Heart right ventricle (tissue), 16 donors: Measurements from ENCODE around the gene DHRSX. TPM values are rescaled to one million over a fixed set of nuclear protein-coding genes. Genes with fewer than 3 reads are reported as not detected.
"Not testable (repeated sequence)": the region's sequence is repeated elsewhere in the genome, so short reads cannot be mapped to it uniquely, and the experiment has no call there.

ENCODE experiments used
- ATAC-seq, 8 donors: fragments of 200-7000 bp; cut with Tn5 transposase; one replicate each; pipeline ENCODE4 v1.9.1; 2020; ENCODE audit warnings: mild to moderate bottlenecking in 8 of 8, moderate library complexity in 8 of 8, moderate number of reproducible peaks in 1 of 8
- DNase-seq, 2 donors: peaks; one replicate each; pipeline ENCODE4 v3.0.0-alpha.2; 2020
- H3K27ac ChIP-seq, 10 donors: fragments of 200-600 bp; sonication (generic) in 2 of 10; one replicate each; pipeline versions ENCODE4 v1.5.0 to v1.8.0; 2020 to 2022; ENCODE audit warnings: mild to moderate bottlenecking in 3 of 10
- H3K27me3 ChIP-seq, 7 donors: fragments of 200-600 bp; one replicate each; pipeline ENCODE4 v1.8.0; 2021 to 2022; ENCODE audit warnings: mild to moderate bottlenecking in 2 of 7
- H3K36me3 ChIP-seq, 9 donors: fragments of 200-600 bp; sonication (generic) in 1 of 9; one replicate each; pipeline versions ENCODE4 v1.5.0 to v1.8.0; 2020 to 2022; ENCODE audit warnings: mild to moderate bottlenecking in 2 of 9
- H3K4me1 ChIP-seq, 9 donors: fragments of 200-600 bp; sonication (generic) in 1 of 9; one replicate each; pipeline versions ENCODE4 v1.5.0 to v1.8.0; 2020 to 2022; ENCODE audit warnings: mild to moderate bottlenecking in 4 of 9
- H3K4me3 ChIP-seq, 10 donors: fragments of 200-600 bp; sonication (generic) in 2 of 10; one replicate each; pipeline versions ENCODE4 v1.5.0 to v1.8.0; 2020 to 2022; ENCODE audit warnings: mild to moderate bottlenecking in 7 of 10, moderate library complexity in 2 of 10
- H3K9me3 ChIP-seq, 11 donors: fragments of 200-600 bp in 10 of 11; sonication (generic) in 2 of 11; one replicate each; pipeline versions ENCODE4 v1.5.0 to v1.8.0; 2013 to 2022; ENCODE audit warnings: mild to moderate bottlenecking in 2 of 11, control low read depth in 1 of 11, moderate library complexity in 1 of 11
- WGBS, 2 donors: extraction: QIAGEN DNeasy Blood & Tissue Kit; methylation state at CpG; one replicate each; pipeline ENCODE4 v1.1.7; 2013; ENCODE audit warnings: inconsistent platforms in 1 of 2; 5-methylcytosine and 5-hydroxymethylcytosine counted together
- intact Hi-C, 10 donors: fragments of 100-400 bp; cut with DNase I; formaldehyde crosslinking; loops; one replicate each; pipeline versions ENCODE4 v1.11.1 to v1.14.2; 2022
- polyA plus RNA-seq, 2 donors: library from polyadenylated mRNA; stranded (reverse); fragments of 200-250 nt; gene quantifications; one replicate each; pipeline ENCODE4 v1.2.3, GENCODE V29; 2013
- total RNA-seq, 10 donors: library from RNA; stranded (reverse); fragmentation: NEBNext Ultra II Directional in 3 of 10; extraction: Animal tissue kit (Norgen Biotek cat#: 25700) in 3 of 10; gene quantifications; one replicate each; pipeline versions ENCODE4 v1.2.1 to v1.2.4, GENCODE V29; 2021 to 2023
- TF ChIP-seq, protein P1 (sequence below), 9 donors: fragments of 200-600 bp; sonication (generic) in 2 of 9; IDR thresholded peaks; one replicate each; pipeline versions ENCODE4 v1.5.0 to v1.8.0; 2021 to 2022; ENCODE audit warnings: antibody characterized with exemption in 9 of 9, mild to moderate bottlenecking in 5 of 9, moderate library complexity in 1 of 9
- donor health status: Arrhythmogenic right ventricular cardiomyopathy.
- donor health status: ischemic (EF 13 %, LVEDD 7.1; RV severe dilation, severe dysfunction).
- donor health status: healthy with polysubstance abuse.
- donor health status: DM: no; HTN: yes; CAD: no.
- donor health status: DM: no; HTN: no; CAD: no.
- donor health status: ischemic (EF 25% LVEDD 6.9; RV normal size, moderate dysfunction).
- donor health status: ischemic (EF 25% LVEDD 5.7; RV mildly dilated, moderate dysfunction).
- donor health status: healthy.
- donor health status: DM: yes; HTN: yes; CAD: no.
- donor health status: Ischemic cardiomyopathy.
- donor health status: ischemic (EF 35%, LVEDD 5.7; RV mildly dilated, moderate dysfunction).
- donor health status: nonischemic (EF 11% LVEDD 7.7; RV severe dilation, severe dysfunction).
- donor health status: DM: yes; HTN: yes; CAD: no.
- donor health status: PGD.
- donor health status: ischemic (EF 29% LVEDD 5.4; RV normal size, mild dysfunction).
- donor health status: nonischemic (EF 23%, LVEDD 6.1; RV moderate dilation, normal function).

Gene DHRSX
- total and polyA plus RNA-seq, 12 donors = 13.8 to 35.9 (median 26.2) TPM

GRCh38 chrX:2395261-2395992, 105.3 kb downstream of the DHRSX start:
- no peak for DNase-seq
- TF ChIP-seq, protein P1, sequence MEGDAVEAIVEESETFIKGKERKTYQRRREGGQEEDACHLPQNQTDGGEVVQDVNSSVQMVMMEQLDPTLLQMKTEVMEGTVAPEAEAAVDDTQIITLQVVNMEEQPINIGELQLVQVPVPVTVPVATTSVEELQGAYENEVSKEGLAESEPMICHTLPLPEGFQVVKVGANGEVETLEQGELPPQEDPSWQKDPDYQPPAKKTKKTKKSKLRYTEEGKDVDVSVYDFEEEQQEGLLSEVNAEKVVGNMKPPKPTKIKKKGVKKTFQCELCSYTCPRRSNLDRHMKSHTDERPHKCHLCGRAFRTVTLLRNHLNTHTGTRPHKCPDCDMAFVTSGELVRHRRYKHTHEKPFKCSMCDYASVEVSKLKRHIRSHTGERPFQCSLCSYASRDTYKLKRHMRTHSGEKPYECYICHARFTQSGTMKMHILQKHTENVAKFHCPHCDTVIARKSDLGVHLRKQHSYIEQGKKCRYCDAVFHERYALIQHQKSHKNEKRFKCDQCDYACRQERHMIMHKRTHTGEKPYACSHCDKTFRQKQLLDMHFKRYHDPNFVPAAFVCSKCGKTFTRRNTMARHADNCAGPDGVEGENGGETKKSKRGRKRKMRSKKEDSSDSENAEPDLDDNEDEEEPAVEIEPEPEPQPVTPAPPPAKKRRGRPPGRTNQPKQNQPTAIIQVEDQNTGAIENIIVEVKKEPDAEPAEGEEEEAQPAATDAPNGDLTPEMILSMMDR (IDR thresholded peaks at IDR 0.05) = no peak
- Histone ChIP-seq H3K27ac (no peak overlapping the region), H3K36me3 (peaks cover 0 to 19% (median 7%) of the 10 kb centered on the region in 9 donors), H3K4me1 (peaks cover 0 to 12% (median 0%) of the 10 kb centered on the region in 9 donors), H3K9me3 (peaks cover 0 to 12% (median 6%) of the 10 kb centered on the region in 11 donors), H3K4me3 (no peak overlapping the region), H3K27me3 (no peaks in the 10 kb centered on the region)
- intact Hi-C loops = no loop called here
- ATAC-seq = no peak
- WGBS, 2 donors = 79 to 85% methylated on average over 19 of the region's 19 CpGs

GRCh38 chrX:2391869-2392606, 108.7 kb downstream of the DHRSX start:
- DNase-seq (no peak), ATAC-seq (no peak)
- no peaks in the 10 kb centered on the region for H3K27me3 ChIP-seq
- no peak overlapping the region for H3K27ac ChIP-seq
- H3K9me3 ChIP-seq = peaks cover 0 to 12% (median 6%) of the 10 kb centered on the region in 11 donors
- 86 to 88% methylated on average over 15 of the region's 15 CpGs for WGBS, 2 donors
- peaks cover 0 to 18% (median 3%) of the 10 kb centered on the region in 9 donors for H3K4me1 ChIP-seq
- intact Hi-C loops = no loop called here
- H3K4me3 ChIP-seq = no peak overlapping the region
- H3K36me3 ChIP-seq = peaks cover 0 to 37% (median 7%) of the 10 kb centered on the region in 9 donors
- TF ChIP-seq, protein P1 (IDR thresholded peaks at IDR 0.05) = no peak

GRCh38 chrX:2390754-2391153, 110.0 kb downstream of the DHRSX start:
- H3K4me3 ChIP-seq = no peak overlapping the region
- 99% methylated on average over 5 of the region's 5 CpGs for WGBS, 2 donors
- no peak overlapping the region for H3K27ac ChIP-seq
- peaks cover 0 to 37% (median 7%) of the 10 kb centered on the region in 9 donors for H3K36me3 ChIP-seq
- no peak for ATAC-seq
- TF ChIP-seq, protein P1 (IDR thresholded peaks at IDR 0.05) = no peak
- no peak for DNase-seq
- no peaks in the 10 kb centered on the region for H3K27me3 ChIP-seq
- H3K9me3 ChIP-seq = peaks cover 0 to 12% (median 6%) of the 10 kb centered on the region in 11 donors
- intact Hi-C loops = no loop called here
- peaks cover 0 to 20% (median 5%) of the 10 kb centered on the region in 9 donors for H3K4me1 ChIP-seq

GRCh38 chrX:2389731-2390130, 111.0 kb downstream of the DHRSX start:
- DNase-seq, intact Hi-C loops, ATAC-seq, H3K27me3 ChIP-seq, H3K4me3 ChIP-seq, H3K27ac ChIP-seq: not testable (repeated sequence)
- H3K36me3 ChIP-seq = peaks cover 0 to 39% (median 7%) of the 10 kb centered on the region in 9 donors
- WGBS, 2 donors = 96 to 97% methylated on average over 15 of the region's 15 CpGs
- H3K9me3 ChIP-seq = peaks cover 0 to 12% (median 6%) of the 10 kb centered on the region in 11 donors
- peaks cover 0 to 17% (median 5%) of the 10 kb centered on the region in 9 donors for H3K4me1 ChIP-seq
